Uterus (tissue), 4 donors: Measurements from ENCODE around the gene CDYL2. TPM values are rescaled to one million over a fixed set of nuclear protein-coding genes. Genes with fewer than 3 reads are reported as not detected.

ENCODE experiments used
- DNase-seq, 2 donors: peaks; one replicate each; pipeline ENCODE4 v3.0.0-alpha.2; 2019 to 2020
- H3K27ac ChIP-seq, 2 donors: fragments of 200-600 bp; sonication (generic); 1 replicate in 1 of 2; 2 replicates in 1 of 2; pipeline ENCODE4 v1.5.1; 2016 to 2018
- H3K27me3 ChIP-seq, 2 donors: fragments of 200-600 bp; sonication (generic); one replicate each; pipeline ENCODE4 v1.5.1; 2018 to 2019; ENCODE audit warnings: control low read depth in 1 of 2
- H3K36me3 ChIP-seq, 2 donors: fragments of 200-600 bp; sonication (generic); one replicate each; pipeline ENCODE4 v1.5.1; 2019; ENCODE audit warnings: control low read depth in 1 of 2
- H3K4me1 ChIP-seq, 2 donors: fragments of 200-600 bp; sonication (generic); one replicate each; pipeline ENCODE4 v1.5.1; 2018 to 2019; ENCODE audit warnings: control low read depth in 1 of 2
- H3K4me3 ChIP-seq, 2 donors: fragments of 200-600 bp; sonication (generic); 1 replicate in 1 of 2; 2 replicates in 1 of 2; pipeline ENCODE4 v1.5.1; 2018 to 2019; ENCODE audit warnings: mild to moderate bottlenecking in 1 of 2
- H3K9me3 ChIP-seq, 2 donors: fragments of 200-600 bp; sonication (generic); one replicate each; pipeline ENCODE4 v1.5.1; 2019; ENCODE audit warnings: control low read depth in 1 of 2
- POLR2A ChIP-seq, 2 donors: fragments of 450-650 bp; IDR thresholded peaks; one replicate each; pipeline ENCODE4 v1.6.1; 2016; ENCODE audit warnings: antibody characterized with exemption in 2 of 2, mild to moderate bottlenecking in 1 of 2, moderate library complexity in 1 of 2
- intact Hi-C: fragments of 100-400 bp; cut with DNase I; formaldehyde crosslinking; loops from one replicate; pipeline ENCODE4 v1.15.1; 2023; ENCODE audit warnings: low total_unique reads
- total RNA-seq, 4 donors: library from RNA; depleted of rRNA in 3 of 4; stranded (reverse); fragments of >200 nt in 3 of 4; gene quantifications; one replicate each; pipeline versions ENCODE4 v1.1.0 to v1.2.4, GENCODE V29; 2014 to 2023
- TF ChIP-seq, protein P1 (sequence below), 4 experiments: fragments of 200-600 bp in 2 of 4; fragments of 450-650 bp in 2 of 4; sonication (generic) in 2 of 4; IDR thresholded peaks; one replicate each; pipeline ENCODE4 v1.5.1; 2016 to 2019; ENCODE audit warnings: antibody characterized with exemption in 4 of 4, mild to moderate bottlenecking in 2 of 4, moderate library complexity in 1 of 4
- donor health status: DM: yes; HTN: yes; CAD: no.

Gene CDYL2
- total RNA-seq, 4 donors from 2014 or later = 2.3 to 9.1 (median 5.1) TPM

DNA sequence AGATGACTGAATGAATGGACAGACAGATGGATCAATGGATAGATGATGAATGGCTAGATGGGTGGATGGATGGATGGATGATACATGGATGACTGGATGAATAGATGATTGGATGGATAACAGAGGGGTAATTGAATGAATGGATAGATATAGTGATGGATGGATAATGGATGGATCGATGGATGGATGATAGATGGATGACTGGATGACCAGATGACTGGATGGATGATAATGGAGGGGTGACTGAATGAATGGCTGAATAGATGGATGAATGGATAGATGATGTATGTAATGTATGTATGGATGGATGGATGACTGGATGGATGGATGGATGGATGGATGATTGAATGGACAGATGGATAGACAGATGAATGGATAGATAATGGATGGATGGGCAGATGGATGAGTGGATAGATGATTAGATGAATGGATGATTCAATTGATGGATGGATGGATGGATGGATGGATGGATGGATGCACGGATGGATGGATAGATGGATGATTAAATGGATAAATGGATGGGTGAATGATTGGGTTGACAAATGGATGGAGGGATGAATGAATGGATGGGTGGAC, 87.7 kb downstream of the CDYL2 start:
- DNase-seq = no peak
- H3K27ac ChIP-seq = no peak overlapping the region
- H3K36me3 ChIP-seq = no peaks in the 10 kb centered on the region
- intact Hi-C loops = no loop called here
- no peak for TF ChIP-seq POLR2A (IDR thresholded peaks at IDR 0.05)
- TF ChIP-seq, protein P1, sequence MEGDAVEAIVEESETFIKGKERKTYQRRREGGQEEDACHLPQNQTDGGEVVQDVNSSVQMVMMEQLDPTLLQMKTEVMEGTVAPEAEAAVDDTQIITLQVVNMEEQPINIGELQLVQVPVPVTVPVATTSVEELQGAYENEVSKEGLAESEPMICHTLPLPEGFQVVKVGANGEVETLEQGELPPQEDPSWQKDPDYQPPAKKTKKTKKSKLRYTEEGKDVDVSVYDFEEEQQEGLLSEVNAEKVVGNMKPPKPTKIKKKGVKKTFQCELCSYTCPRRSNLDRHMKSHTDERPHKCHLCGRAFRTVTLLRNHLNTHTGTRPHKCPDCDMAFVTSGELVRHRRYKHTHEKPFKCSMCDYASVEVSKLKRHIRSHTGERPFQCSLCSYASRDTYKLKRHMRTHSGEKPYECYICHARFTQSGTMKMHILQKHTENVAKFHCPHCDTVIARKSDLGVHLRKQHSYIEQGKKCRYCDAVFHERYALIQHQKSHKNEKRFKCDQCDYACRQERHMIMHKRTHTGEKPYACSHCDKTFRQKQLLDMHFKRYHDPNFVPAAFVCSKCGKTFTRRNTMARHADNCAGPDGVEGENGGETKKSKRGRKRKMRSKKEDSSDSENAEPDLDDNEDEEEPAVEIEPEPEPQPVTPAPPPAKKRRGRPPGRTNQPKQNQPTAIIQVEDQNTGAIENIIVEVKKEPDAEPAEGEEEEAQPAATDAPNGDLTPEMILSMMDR (IDR thresholded peaks at IDR 0.05) = no peak
- no peaks in the 10 kb centered on the region for H3K9me3 ChIP-seq
- H3K4me3 ChIP-seq = no peak overlapping the region
- H3K27me3 ChIP-seq = no peaks in the 10 kb centered on the region
- no peaks in the 10 kb centered on the region for H3K4me1 ChIP-seq

DNA sequence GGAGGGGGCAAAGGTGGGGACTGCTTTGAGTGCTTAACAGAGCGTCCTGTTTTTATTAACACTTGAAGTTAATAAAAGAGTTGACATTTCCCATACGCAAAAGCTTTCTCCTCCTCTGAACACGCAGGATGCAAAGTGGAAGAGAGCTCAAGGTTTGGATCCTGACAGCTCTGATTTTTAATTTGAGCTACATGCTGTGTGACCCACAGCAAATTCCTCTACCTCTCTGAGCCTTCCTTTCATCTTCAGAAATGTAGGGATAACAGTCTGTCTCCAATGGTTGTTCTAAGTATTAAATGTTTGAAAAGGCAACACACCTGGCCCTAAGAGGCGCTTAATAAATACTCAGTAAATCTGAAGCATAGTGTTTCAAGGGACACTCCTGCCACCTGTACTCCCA, 93.0 kb downstream of the CDYL2 start:
- no peak overlapping the region for H3K27ac ChIP-seq
- H3K9me3 ChIP-seq = no peaks in the 10 kb centered on the region
- no peaks in the 10 kb centered on the region for H3K4me1 ChIP-seq
- TF ChIP-seq POLR2A (IDR thresholded peaks at IDR 0.05) = no peak
- TF ChIP-seq, protein P1 (IDR thresholded peaks at IDR 0.05) = no peak
- no peak overlapping the region for H3K4me3 ChIP-seq
- H3K27me3 ChIP-seq = no peaks in the 10 kb centered on the region
- H3K36me3 ChIP-seq = no peaks in the 10 kb centered on the region
- DNase-seq = no peak
- intact Hi-C loops = no loop called here

- Histone ChIP-seq H3K36me3 (no peaks in the 10 kb centered on the region), H3K27ac (no peak overlapping the region), H3K4me1 (no peaks in the 10 kb centered on the region), H3K27me3 (no peaks in the 10 kb centered on the region), H3K9me3 (no peaks in the 10 kb centered on the region), H3K4me3 (no peak overlapping the region)
- TF ChIP-seq, protein P1 (IDR thresholded peaks at IDR 0.05) = no peak
- TF ChIP-seq POLR2A (IDR thresholded peaks at IDR 0.05) = no peak
- no peak for DNase-seq
- intact Hi-C loops = no loop called here
These were observed 93.5 kb downstream of the CDYL2 start for GRCh38 chr16:80710918-80711317.

GRCh38 chr16:80708823-80709222, 95.6 kb downstream of the CDYL2 start:
- no peaks in the 10 kb centered on the region for H3K9me3 ChIP-seq
- H3K4me3 ChIP-seq = no peak overlapping the region
- H3K4me1 ChIP-seq = no peaks in the 10 kb centered on the region
- H3K36me3 ChIP-seq = no peaks in the 10 kb centered on the region
- no peaks in the 10 kb centered on the region for H3K27me3 ChIP-seq
- no peak for DNase-seq
- TF ChIP-seq, protein P1 (IDR thresholded peaks at IDR 0.05) = no peak
- TF ChIP-seq POLR2A (IDR thresholded peaks at IDR 0.05) = no peak
- intact Hi-C loops = no loop called here
- H3K27ac ChIP-seq = no peak overlapping the region

GRCh38 chr16:80707686-80708085, 96.7 kb downstream of the CDYL2 start:
- Histone ChIP-seq H3K27me3 (no peaks in the 10 kb centered on the region), H3K27ac (no peak overlapping the region), H3K4me3 (no peak overlapping the region), H3K36me3 (no peaks in the 10 kb centered on the region), H3K4me1 (no peaks in the 10 kb centered on the region), H3K9me3 (no peaks in the 10 kb centered on the region)
- no peak for DNase-seq
- intact Hi-C loops = no loop called here
- no peak for TF ChIP-seq POLR2A (IDR thresholded peaks at IDR 0.05)
- TF ChIP-seq, protein P1 (IDR thresholded peaks at IDR 0.05) = no peak
